ENCODE results near the gene CNNM2. TPM values are rescaled to one million over a fixed set of nuclear protein-coding genes. Genes with fewer than 3 reads are reported as not detected.

The CNNM2 gene
- total and polyA plus RNA-seq, 11 donors: 1.3 to 6.3 (median 3.4) TPM

GRCh38 chr10:103086799-103087198 is 168.7 kb downstream of the CNNM2 start:
- H3K36me3 ChIP-seq: peaks cover 5 to 99% (median 86%) of the 10 kb centered on the region in 9 donors
- no peak for ATAC-seq

GRCh38 chr10:103089493-103089892 is 171.4 kb downstream of the CNNM2 start:
- H3K36me3 ChIP-seq: peaks cover 5 to 100% (median 98%) of the 10 kb centered on the region in 9 donors
- TF ChIP-seq CTCF (IDR thresholded peaks at IDR 0.05): no peak
- TF ChIP-seq POLR2A (IDR thresholded peaks at IDR 0.05): no peak
- no peak overlapping the region for H3K27ac ChIP-seq
- WGBS, 4 donors: 85 to 94% (median 88%) methylated on average over 10 of the region's 10 CpGs
- no peak overlapping the region for H3K4me3 ChIP-seq
- DNase-seq (no peak), ATAC-seq (no peak)
- intact Hi-C loops (cut with DNase I): loop anchor here in 1 of 10 donors (10.0 kb wide), 1 partner anchor 155 kb away; the partner anchor contains the start of gene RPEL1
- H3K27me3 ChIP-seq: no peaks in the 10 kb centered on the region
- H3K9me3 ChIP-seq: no peaks in the 10 kb centered on the region
- no peaks in the 10 kb centered on the region for H3K4me1 ChIP-seq

More at GRCh38 chr10:103086799-103087198, 168.7 kb downstream of the CNNM2 start:
- Histone ChIP-seq H3K9me3 (no peaks in the 10 kb centered on the region), H3K4me1 (no peaks in the 10 kb centered on the region), H3K4me3 (no peak overlapping the region), H3K27ac (no peak overlapping the region), H3K27me3 (no peaks in the 10 kb centered on the region)
- intact Hi-C loops (cut with DNase I): loop anchor here in 1 of 10 donors (10.0 kb wide), 1 partner anchor 158 kb away; the partner anchor contains the start of gene RPEL1
- DNase-seq: no peak
- 89 to 99% (median 95%) methylated on average over 2 of the region's 2 CpGs for WGBS, 4 donors
- TF ChIP-seq CTCF (IDR thresholded peaks at IDR 0.05): no peak
- TF ChIP-seq POLR2A (IDR thresholded peaks at IDR 0.05): no peak

DNA sequence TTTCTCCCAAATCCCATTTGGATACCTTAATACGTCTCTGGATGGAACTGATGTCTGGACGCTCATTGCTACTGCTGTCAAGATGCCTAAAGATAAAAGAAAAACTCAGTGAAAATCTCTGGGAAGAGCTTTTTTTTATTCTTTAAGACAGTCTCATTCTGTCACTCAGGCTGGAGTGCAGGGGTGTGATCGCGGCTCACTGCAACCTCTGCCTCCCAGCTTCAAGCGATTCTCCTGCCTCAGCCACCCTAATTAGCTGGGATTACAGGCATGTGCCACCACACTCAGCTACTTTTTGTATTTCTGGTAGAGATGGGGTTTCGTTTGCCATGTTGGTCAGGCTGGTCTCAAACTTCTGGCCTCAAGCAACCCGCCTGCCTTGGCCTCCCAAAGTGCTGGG is 172.8 kb downstream of the CNNM2 start:
- DNase-seq (no peak), ATAC-seq (no peak)
- intact Hi-C loops (cut with DNase I): loop anchor here in 1 of 10 donors (10.0 kb wide), 1 partner anchor 154 kb away; the partner anchor contains the start of gene RPEL1
- H3K4me3 ChIP-seq: no peak overlapping the region
- WGBS, 4 donors: 91 to 97% (median 96%) methylated on average over 7 of the region's 7 CpGs
- H3K36me3 ChIP-seq: peaks cover 5 to 100% (median 100%) of the 10 kb centered on the region in 9 donors
- no peaks in the 10 kb centered on the region for H3K9me3 ChIP-seq
- TF ChIP-seq POLR2A (IDR thresholded peaks at IDR 0.05) (no peak), CTCF (IDR thresholded peaks at IDR 0.05) (no peak)
- H3K27ac ChIP-seq: no peak overlapping the region
- no peaks in the 10 kb centered on the region for H3K4me1 ChIP-seq
- no peaks in the 10 kb centered on the region for H3K27me3 ChIP-seq

DNA sequence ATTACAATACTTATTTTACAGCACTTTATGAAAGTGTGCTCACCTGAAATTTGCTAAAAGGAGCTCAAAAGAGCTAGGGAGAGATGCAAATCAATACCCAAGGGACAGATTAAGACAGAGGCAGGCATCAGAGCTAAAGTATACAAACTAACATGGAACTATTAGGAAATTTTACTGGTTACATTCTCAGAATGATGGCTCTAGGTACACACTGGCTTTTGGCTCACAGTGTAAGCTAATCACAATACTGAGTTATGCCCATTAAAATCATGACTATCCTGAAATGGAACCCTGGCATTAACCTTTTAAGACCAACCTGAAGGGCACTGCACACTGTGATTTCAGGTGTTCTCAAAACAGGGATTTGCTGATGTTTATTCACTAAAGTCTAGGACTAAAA is 176.9 kb downstream of the CNNM2 start:
- ATAC-seq (no peak), DNase-seq (no peak)
- Histone ChIP-seq H3K4me1 (no peaks in the 10 kb centered on the region), H3K27ac (no peak overlapping the region), H3K9me3 (no peaks in the 10 kb centered on the region), H3K36me3 (peaks cover 0 to 100% (median 100%) of the 10 kb centered on the region in 9 donors), H3K4me3 (no peak overlapping the region), H3K27me3 (no peaks in the 10 kb centered on the region)
- intact Hi-C loops (cut with DNase I): loop anchor here in 2 of 10 donors (5.0 to 10.0 kb wide), 2 partner anchors 147 to 150 kb away; partner anchors contain the start of gene RPEL1 (in 1 of the 2)
- TF ChIP-seq CTCF (IDR thresholded peaks at IDR 0.05): no peak
- TF ChIP-seq POLR2A (IDR thresholded peaks at IDR 0.05): no peak

Data from heart left ventricle (tissue), 16 donors.